Astrocyte of the cerebellum (primary cell): ENCODE measurements around the gene NUP188.

Experiments used
- DNase-seq: peaks from one replicate; pipeline ENCODE4 v3.0.0-alpha.2; 2011; ENCODE audit warnings: low read depth
- H3K4me3 ChIP-seq: 2 replicates; pipeline ENCODE4 v1.5.1; 2011; ENCODE audit warnings: mild to moderate bottlenecking, low read depth, low read length, moderate library complexity
- in situ Hi-C: cut with HindIII; loops from 2 replicates; pipeline ENCODE4 v1.10.0; 2017; ENCODE audit warnings: low sequenced_read_pairs
- TF ChIP-seq, protein P1 (sequence below): IDR thresholded peaks from 2 replicates; pipeline ENCODE4 v1.5.1; 2012; ENCODE audit warnings: low read length, low read depth, moderate library complexity, mild to moderate bottlenecking; ENCODE audit errors: missing control alignments

The NUP188 gene

DNA sequence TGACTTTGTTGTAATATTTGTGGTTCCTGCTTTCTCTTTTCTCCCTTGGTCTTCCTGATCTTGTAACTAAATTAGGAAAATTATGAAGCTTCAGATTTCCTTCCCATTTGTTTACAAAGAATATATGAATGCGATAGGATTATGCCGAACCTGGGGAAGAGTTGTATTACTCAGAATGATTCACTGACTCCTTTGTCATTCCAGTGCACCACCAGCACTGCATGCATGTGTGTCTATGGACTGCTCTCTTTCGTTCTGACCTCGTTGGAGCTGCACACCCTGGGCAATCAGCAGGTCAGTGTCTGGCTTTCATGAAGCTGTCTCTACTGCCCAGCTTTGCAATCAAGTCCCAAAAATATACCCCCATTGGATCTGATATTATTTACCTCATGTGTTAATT is 25.5 kb downstream of the NUP188 start:
- no peak overlapping the region for H3K4me3 ChIP-seq
- in situ Hi-C loops: no loop called here
- TF ChIP-seq, protein P1, sequence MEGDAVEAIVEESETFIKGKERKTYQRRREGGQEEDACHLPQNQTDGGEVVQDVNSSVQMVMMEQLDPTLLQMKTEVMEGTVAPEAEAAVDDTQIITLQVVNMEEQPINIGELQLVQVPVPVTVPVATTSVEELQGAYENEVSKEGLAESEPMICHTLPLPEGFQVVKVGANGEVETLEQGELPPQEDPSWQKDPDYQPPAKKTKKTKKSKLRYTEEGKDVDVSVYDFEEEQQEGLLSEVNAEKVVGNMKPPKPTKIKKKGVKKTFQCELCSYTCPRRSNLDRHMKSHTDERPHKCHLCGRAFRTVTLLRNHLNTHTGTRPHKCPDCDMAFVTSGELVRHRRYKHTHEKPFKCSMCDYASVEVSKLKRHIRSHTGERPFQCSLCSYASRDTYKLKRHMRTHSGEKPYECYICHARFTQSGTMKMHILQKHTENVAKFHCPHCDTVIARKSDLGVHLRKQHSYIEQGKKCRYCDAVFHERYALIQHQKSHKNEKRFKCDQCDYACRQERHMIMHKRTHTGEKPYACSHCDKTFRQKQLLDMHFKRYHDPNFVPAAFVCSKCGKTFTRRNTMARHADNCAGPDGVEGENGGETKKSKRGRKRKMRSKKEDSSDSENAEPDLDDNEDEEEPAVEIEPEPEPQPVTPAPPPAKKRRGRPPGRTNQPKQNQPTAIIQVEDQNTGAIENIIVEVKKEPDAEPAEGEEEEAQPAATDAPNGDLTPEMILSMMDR: no peak
- DNase-seq: peak; percentile 47

DNA sequence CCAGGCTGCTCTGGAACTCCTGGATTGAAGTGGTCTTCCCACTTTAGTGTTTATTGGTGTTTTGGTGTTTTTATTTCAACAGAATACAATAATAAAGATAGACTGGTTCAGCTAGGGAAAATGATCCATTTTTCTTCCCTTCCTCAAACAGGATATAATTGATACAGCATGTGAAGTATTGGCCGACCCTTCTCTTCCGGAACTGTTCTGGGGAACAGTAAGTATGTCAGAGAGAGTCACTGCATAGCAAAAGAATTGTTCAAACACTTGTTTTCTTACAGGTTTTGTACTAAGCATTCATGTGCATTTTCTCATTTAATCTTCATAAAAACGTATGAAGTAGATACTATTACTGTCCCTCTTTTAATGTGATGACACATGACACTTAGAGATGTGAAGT is 31.6 kb downstream of the NUP188 start:
- in situ Hi-C loops: no loop called here
- TF ChIP-seq, protein P1: no peak
- no peak for DNase-seq
- H3K4me3 ChIP-seq: no peak overlapping the region

DNA sequence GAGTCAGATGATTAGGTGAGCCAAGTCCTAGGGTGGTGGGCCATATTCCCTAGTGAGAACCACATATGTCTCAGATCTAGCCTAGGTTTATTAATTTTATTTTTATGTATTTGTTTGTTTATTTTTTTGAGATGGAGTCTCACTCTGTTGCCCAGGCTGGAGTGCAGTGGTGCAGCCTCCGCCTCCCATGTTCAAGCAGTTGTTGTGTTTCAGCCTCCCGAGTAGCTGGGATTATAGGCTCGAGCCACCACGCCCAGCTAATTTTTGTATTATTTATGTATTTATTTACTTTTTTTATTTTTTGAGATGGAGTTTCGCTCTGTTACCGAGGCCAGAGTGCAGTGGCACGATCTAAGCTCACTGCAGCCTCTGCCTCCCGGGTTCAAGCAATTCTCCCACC is 36.0 kb downstream of the NUP188 start:
- no peak for DNase-seq
- H3K4me3 ChIP-seq: no peak overlapping the region
- TF ChIP-seq, protein P1: no peak
- in situ Hi-C loops: no loop called here

DNA sequence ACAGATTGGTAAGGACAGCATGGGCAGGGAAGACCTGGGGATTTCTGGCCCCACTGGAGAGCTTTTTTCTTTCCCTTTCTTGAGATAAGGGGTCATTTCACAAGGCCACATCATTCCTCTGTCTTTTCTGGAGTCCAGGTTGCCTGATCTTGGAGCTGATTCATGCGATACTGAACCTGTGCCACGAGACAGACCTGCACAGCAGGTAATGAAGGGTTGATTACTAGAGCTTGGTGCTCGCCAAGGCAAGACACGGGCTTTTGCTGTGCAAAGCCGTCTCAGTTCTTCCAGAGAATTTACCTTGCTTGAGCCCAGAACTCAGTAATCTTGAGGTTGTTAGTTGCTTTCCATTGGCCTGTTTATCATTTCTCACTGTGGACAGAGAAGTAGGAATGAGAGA is 39.2 kb downstream of the NUP188 start:
- TF ChIP-seq, protein P1: no peak
- H3K4me3 ChIP-seq: no peak overlapping the region
- in situ Hi-C loops: no loop called here
- DNase-seq: no peak

DNA sequence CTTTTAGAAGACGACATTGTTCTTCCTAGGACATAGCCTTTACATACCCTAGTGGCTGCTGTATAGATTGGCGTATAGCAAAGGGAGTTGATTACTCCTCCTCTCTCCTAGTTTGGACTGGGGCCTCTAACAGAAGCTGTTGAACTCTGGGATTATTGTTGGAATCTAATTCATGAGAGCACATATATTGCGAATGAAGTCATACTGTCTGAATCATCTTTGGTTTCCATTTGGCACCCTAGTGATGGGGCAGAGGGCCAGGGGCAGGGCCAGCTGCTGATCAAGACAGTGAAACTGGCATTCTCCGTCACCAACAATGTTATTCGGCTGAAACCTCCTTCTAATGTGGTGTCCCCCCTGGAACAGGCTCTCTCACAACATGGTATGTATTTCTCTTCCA is 40.3 kb downstream of the NUP188 start:
- H3K4me3 ChIP-seq: no peak overlapping the region
- peak; percentile 79 for DNase-seq
- TF ChIP-seq, protein P1: no peak
- in situ Hi-C loops: no loop called here

DNA sequence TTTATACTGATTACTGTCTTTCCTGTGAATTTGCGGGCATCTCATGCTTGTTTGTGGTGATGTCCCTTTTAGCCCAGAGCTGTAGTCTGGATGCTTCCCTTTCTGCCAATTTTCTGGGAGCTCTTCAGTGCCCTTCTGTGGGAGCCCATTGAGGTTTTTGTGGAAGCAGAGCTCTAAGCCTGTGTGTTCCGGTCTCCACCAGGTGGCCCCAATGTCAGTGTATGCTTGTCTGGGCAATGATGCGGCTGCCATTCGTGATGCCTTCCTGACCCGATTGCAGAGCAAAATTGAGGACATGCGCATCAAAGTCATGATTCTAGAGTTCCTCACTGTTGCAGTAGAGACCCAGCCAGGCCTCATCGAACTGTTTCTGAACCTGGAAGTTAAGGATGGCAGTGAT is 45.5 kb downstream of the NUP188 start:
- in situ Hi-C loops: no loop called here
- DNase-seq: no peak
- TF ChIP-seq, protein P1: peak; percentile 45
- no peak overlapping the region for H3K4me3 ChIP-seq

DNA sequence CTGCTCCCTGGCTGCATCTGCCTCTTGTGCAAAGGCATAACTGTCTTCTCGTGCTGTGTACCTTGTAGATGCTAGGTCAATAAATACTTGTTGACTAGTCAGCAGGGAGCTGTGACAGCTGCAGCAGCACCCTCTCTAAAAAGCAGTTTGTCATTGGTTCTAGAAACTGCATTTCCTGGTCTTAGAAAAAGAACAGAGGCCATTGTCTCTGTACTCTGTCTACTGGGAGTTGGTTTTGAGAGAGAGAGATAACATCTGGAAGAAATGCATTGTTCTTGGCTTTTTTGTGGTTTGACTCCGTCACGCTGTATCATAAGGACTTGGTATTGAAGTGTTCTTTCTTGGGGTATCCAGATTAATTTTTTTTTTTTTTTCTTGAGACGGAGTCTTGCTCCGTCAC is 48.3 kb downstream of the NUP188 start:
- TF ChIP-seq, protein P1: no peak
- in situ Hi-C loops: no loop called here
- H3K4me3 ChIP-seq: no peak overlapping the region
- no peak for DNase-seq
